Glutamatergic neuron (in vitro differentiated cells): ENCODE measurements around the gene OGFOD3. TPM values are rescaled to one million over a fixed set of nuclear protein-coding genes. Genes with fewer than 3 reads are reported as not detected.

Experiments used
- DNase-seq: peaks from one replicate; pipeline ENCODE4 v3.0.0; 2022
- H3K27ac Mint-ChIP-seq: one replicate; pipeline ENCODE4 v1.8.0; 2020; ENCODE audit warnings: mild to moderate bottlenecking, mixed read lengths, inconsistent platforms; ENCODE audit not compliant: unreplicated experiment
- H3K27me3 Mint-ChIP-seq: one replicate; pipeline ENCODE4 v1.8.0; 2020; ENCODE audit warnings: mild to moderate bottlenecking, moderate library complexity, mixed read lengths, inconsistent platforms; ENCODE audit not compliant: unreplicated experiment
- H3K36me3 Mint-ChIP-seq: one replicate; pipeline ENCODE4 v1.8.0; 2020; ENCODE audit warnings: mild to moderate bottlenecking, mixed read lengths, inconsistent platforms; ENCODE audit not compliant: unreplicated experiment
- H3K4me1 Mint-ChIP-seq: one replicate; pipeline ENCODE4 v1.8.0; 2020; ENCODE audit warnings: mild to moderate bottlenecking, low read depth, mixed read lengths, inconsistent platforms; ENCODE audit not compliant: unreplicated experiment
- H3K4me3 Mint-ChIP-seq: one replicate; pipeline ENCODE4 v1.8.0; 2020; ENCODE audit warnings: mild to moderate bottlenecking, mixed read lengths, inconsistent platforms; ENCODE audit not compliant: unreplicated experiment
- H3K9me3 Mint-ChIP-seq: one replicate; pipeline ENCODE4 v1.8.0; 2020; ENCODE audit warnings: mild to moderate bottlenecking, moderate library complexity, mixed read lengths, inconsistent platforms; ENCODE audit not compliant: unreplicated experiment
- CTCF ChIP-seq: fragments of 200-600 bp; sonication (generic); IDR thresholded peaks from one replicate; pipeline ENCODE4 v1.5.0; 2021; ENCODE audit not compliant: partially characterized antibody, unreplicated experiment
- long read RNA-seq: library from polyadenylated mRNA; unstranded; transcript quantifications from one replicate; pipeline ENCODE4 v2.0.0, GENCODE V29; 2020; ENCODE audit not compliant: unreplicated experiment
- total RNA-seq: library from RNA; stranded (reverse); fragmentation: NEBNext Ultra II Directional; extraction: Animal tissue kit (Norgen Biotek cat#: 25700); gene quantifications from one replicate; pipeline ENCODE4 v1.2.1, GENCODE V29; 2021; ENCODE audit not compliant: unreplicated experiment

OGFOD3 gene
- total RNA-seq, result 23.0 TPM
- long read RNA-seq, full-length matches to known transcripts, result 6 of 11 reads
- long read RNA-seq, partial matches to known transcripts, result 0 of 11 reads
- long read RNA-seq, other reads (novel, unspliced or antisense), result 5 of 11 reads

- H3K36me3 Mint-ChIP-seq, result peaks cover 28% of the 10 kb centered on the region
Measured at GRCh38 chr17:82418001-82418986, at the start of gene OGFOD3, which contains the start of gene HEXD. Gene OGFOD3 (minus strand): TSS chr17:82418586. CDS start chr17:82418485, 101 bp downstream. Gene HEXD (plus strand): TSS chr17:82418347. CDS start chr17:82419800, 1,453 bp downstream.

GRCh38 chr17:82465023-82465603 lies 46.7 kb upstream of the OGFOD3 start:
- Mint-ChIP-seq H3K36me3 (peaks cover 7% of the 10 kb centered on the region), H3K27ac (no peak overlapping the region), H3K27me3 (peaks cover 3% of the 10 kb centered on the region), H3K9me3 (peaks cover 3% of the 10 kb centered on the region), H3K4me1 (peaks cover 3% of the 10 kb centered on the region), H3K4me3 (no peak overlapping the region)
- no peak for TF ChIP-seq CTCF
- no peak for DNase-seq

More at GRCh38 chr17:82418001-82418986, at the start of gene OGFOD3, which contains the start of gene HEXD:
- H3K27ac Mint-ChIP-seq, result no peak within 1 kb of the TSS
- peaks cover 2% of the 10 kb centered on the region for H3K27me3 Mint-ChIP-seq
- peaks cover 12% of the 10 kb centered on the region for H3K4me1 Mint-ChIP-seq
- DNase-seq, result peak; percentile 88
- H3K4me3 Mint-ChIP-seq, result peak within 1 kb of the TSS; percentile 86
- no peak for TF ChIP-seq CTCF
- peaks cover 16% of the 10 kb centered on the region for H3K9me3 Mint-ChIP-seq

- Mint-ChIP-seq H3K36me3 (peaks cover 4% of the 10 kb centered on the region), H3K4me3 (no peak overlapping the region), H3K27me3 (peaks cover 3% of the 10 kb centered on the region), H3K9me3 (peaks cover 3% of the 10 kb centered on the region), H3K27ac (no peak overlapping the region), H3K4me1 (peaks cover 3% of the 10 kb centered on the region)
- TF ChIP-seq CTCF, result no peak
- no peak for DNase-seq
Measured at GRCh38 chr17:82464567-82464929, 46.2 kb upstream of the OGFOD3 start.

GRCh38 chr17:82463925-82464566 lies 45.7 kb upstream of the OGFOD3 start:
- Mint-ChIP-seq H3K27me3 (peaks cover 3% of the 10 kb centered on the region), H3K27ac (no peak overlapping the region), H3K4me1 (peaks cover 3% of the 10 kb centered on the region), H3K36me3 (peaks cover 4% of the 10 kb centered on the region), H3K9me3 (peaks cover 6% of the 10 kb centered on the region), H3K4me3 (no peak overlapping the region)
- no peak for TF ChIP-seq CTCF
- DNase-seq, result no peak
